H1 (cell line): Measurements from ENCODE around the gene ZNF385C. TPM values are rescaled to one million over a fixed set of nuclear protein-coding genes. Genes with fewer than 3 reads are reported as not detected.

Experiments
- CTCF ChIA-PET: fragments of 300-600 bp; sonication (Branson Sonifier 250); formaldehyde crosslinking; loops from one replicate; lab custom pipeline; 2021; ENCODE audit not compliant: partially characterized antibody; lab: Charles Lee
- POLR2A ChIA-PET: fragments of 300-600 bp; sonication (Branson Sonifier 250); formaldehyde crosslinking; loops from one replicate; lab custom pipeline; 2021; ENCODE audit warnings: inconsistent platforms; ENCODE audit not compliant: partially characterized antibody; lab: Charles Lee
- DNase-seq, 2 experiments: peaks; one replicate each; pipeline versions ENCODE4 v3.0.0 to v3.0.0-alpha.2; 2010 to 2022; ENCODE audit warnings: low spot score in 2 of 2, low read depth in 1 of 2, mixed read lengths in 1 of 2
- FAIRE-seq: peaks from 2 replicates; lab custom pipeline; 2011; peaks lifted over from hg19 to GRCh38; lab: Jason Lieb, UNC
- H2AFZ ChIP-seq: 2 replicates; pipeline ENCODE4 v1.8.1; 2012; ENCODE audit warnings: low read length, inconsistent platforms
- H2AK5ac ChIP-seq: 2 replicates; pipeline ENCODE4 v1.6.1; 2013; ENCODE audit warnings: low read depth, low read length
- H2BK120ac ChIP-seq: replicated peaks from 2 replicates; pipeline ENCODE3; 2013; ENCODE audit warnings: low read depth, low read length, inconsistent platforms
- H2BK12ac ChIP-seq: 2 replicates; pipeline ENCODE4 v1.6.1; 2013; ENCODE audit warnings: low read depth, low read length
- H2BK15ac ChIP-seq: 2 replicates; pipeline ENCODE4 v1.6.1; 2013; ENCODE audit warnings: low read length
- H2BK20ac ChIP-seq: 2 replicates; pipeline ENCODE4 v1.6.1; 2013; ENCODE audit warnings: low read length
- H2BK5ac ChIP-seq: 2 replicates; pipeline ENCODE4 v1.6.1; 2013; ENCODE audit warnings: low read depth, low read length
- H3K14ac ChIP-seq: 2 replicates; pipeline ENCODE4 v1.6.1; 2013; ENCODE audit warnings: inconsistent platforms; ENCODE audit not compliant: insufficient read length
- H3K18ac ChIP-seq: 2 replicates; pipeline ENCODE4 v1.6.1; 2013; ENCODE audit warnings: low read length; ENCODE audit errors: extremely low read depth
- H3K23ac ChIP-seq: 2 replicates; pipeline ENCODE4 v1.6.1; 2013; ENCODE audit warnings: inconsistent platforms; ENCODE audit not compliant: insufficient read length
- H3K23me2 ChIP-seq: 2 replicates; pipeline ENCODE4 v1.6.1; 2013; ENCODE audit warnings: low read depth, low read length
- H3K27ac ChIP-seq: 2 replicates; pipeline ENCODE4 v1.6.1; 2011; ENCODE audit warnings: low read depth, low read length, inconsistent platforms
- H3K27me3 ChIP-seq, 4 experiments: replicated peaks in 1 of 4; 1 replicate in 1 of 4; 2 replicates in 3 of 4; pipeline versions ENCODE4 v1.6.1 to v1.8.1; 2011 to 2013; ENCODE audit warnings: low read length in 3 of 4, mild to moderate bottlenecking in 3 of 4, inconsistent platforms in 2 of 4, mixed read lengths in 2 of 4, moderate library complexity in 1 of 4; ENCODE audit not compliant: control insufficient read depth in 3 of 4, insufficient read depth in 3 of 4; ENCODE audit errors: extremely low read depth in 1 of 4
- H3K36me3 ChIP-seq, 4 experiments: 2 replicates each; pipeline versions ENCODE4 v1.6.1 to v1.8.1; 2011 to 2013; ENCODE audit warnings: mild to moderate bottlenecking in 4 of 4, low read length in 3 of 4, moderate library complexity in 2 of 4, control low read depth in 1 of 4, inconsistent platforms in 1 of 4; ENCODE audit not compliant: insufficient read depth in 4 of 4, control insufficient read depth in 2 of 4
- H3K4ac ChIP-seq: replicated peaks from 2 replicates; pipeline ENCODE3; 2013; ENCODE audit warnings: low read length, low read depth, mixed read lengths, inconsistent platforms; ENCODE audit not compliant: insufficient read length
- H3K4me1 ChIP-seq, 4 experiments: replicated peaks in 1 of 4; 1 replicate in 1 of 4; 2 replicates in 3 of 4; pipeline versions ENCODE4 v1.6.1 to v1.8.1; 2011 to 2013; ENCODE audit warnings: low read length in 3 of 4, inconsistent platforms in 2 of 4, mixed read lengths in 1 of 4; ENCODE audit not compliant: insufficient read depth in 4 of 4, control insufficient read depth in 3 of 4
- H3K4me2 ChIP-seq, 2 experiments: 2 replicates each; pipeline versions ENCODE4 v1.6.1 to v1.8.1; 2011 to 2013; ENCODE audit warnings: low read depth in 2 of 2, low read length in 2 of 2, control low read depth in 1 of 2, inconsistent platforms in 1 of 2, mild to moderate bottlenecking in 1 of 2; ENCODE audit not compliant: insufficient read depth in 1 of 2
- H3K4me3 ChIP-seq, 4 experiments: fragments of 200-600, 300-600 bp in 1 of 4; sonication (generic), shearing (Covaris generic), sonication (Bioruptor Twin) in 1 of 4; 2 replicates each; pipeline versions ENCODE4 v1.5.1 to v1.8.1; 2011 to 2016; ENCODE audit warnings: low read length in 4 of 4, low read depth in 3 of 4, control low read depth in 2 of 4, inconsistent platforms in 2 of 4, mild to moderate bottlenecking in 2 of 4, mixed read lengths in 1 of 4, moderate library complexity in 1 of 4; ENCODE audit not compliant: insufficient read depth in 2 of 4; ENCODE audit errors: extremely low read depth in 1 of 4
- H3K56ac ChIP-seq: replicated peaks from 2 replicates; pipeline ENCODE3; 2013; ENCODE audit warnings: low read depth, mild to moderate bottlenecking, mixed read lengths, low read length, inconsistent platforms; ENCODE audit not compliant: insufficient read length
- H3K79me1 ChIP-seq: 2 replicates; pipeline ENCODE4 v1.6.1; 2013; ENCODE audit warnings: low read depth, low read length, control low read depth
- H3K79me2 ChIP-seq, 2 experiments: 2 replicates each; pipeline versions ENCODE4 v1.6.1 to v1.8.1; 2012 to 2013; ENCODE audit warnings: low read length in 2 of 2, mild to moderate bottlenecking in 2 of 2, inconsistent platforms in 1 of 2; ENCODE audit not compliant: insufficient read depth in 2 of 2, control insufficient read depth in 1 of 2
- H3K9ac ChIP-seq, 4 experiments: replicated peaks in 1 of 4; 1 replicate in 1 of 4; 2 replicates in 3 of 4; pipeline versions ENCODE4 v1.6.1 to v1.8.1; 2011 to 2013; ENCODE audit warnings: low read depth in 3 of 4, low read length in 3 of 4, control low read depth in 2 of 4, mild to moderate bottlenecking in 2 of 4, moderate library complexity in 2 of 4, inconsistent platforms in 1 of 4; ENCODE audit errors: extremely low read depth in 1 of 4
- H3K9me3 ChIP-seq, 2 experiments: 2 replicates each; pipeline versions ENCODE4 v1.6.1 to v1.8.1; 2012 to 2013; ENCODE audit warnings: mild to moderate bottlenecking in 2 of 2, moderate library complexity in 2 of 2, control low read depth in 1 of 2, inconsistent platforms in 1 of 2, low read depth in 1 of 2, low read length in 1 of 2, mixed read lengths in 1 of 2; ENCODE audit not compliant: insufficient read depth in 2 of 2
- H4K20me1 ChIP-seq, 2 experiments: replicated peaks in 1 of 2; 2 replicates each; pipeline versions ENCODE3 to v1.8.1; 2011 to 2013; ENCODE audit warnings: inconsistent platforms in 2 of 2, low read length in 2 of 2, mild to moderate bottlenecking in 1 of 2; ENCODE audit not compliant: insufficient read depth in 2 of 2, control insufficient read depth in 1 of 2
- H4K5ac ChIP-seq: 2 replicates; pipeline ENCODE4 v1.6.1; 2013; ENCODE audit warnings: low read length, low read depth, mixed read lengths, inconsistent platforms; ENCODE audit not compliant: insufficient read length
- H4K8ac ChIP-seq: 2 replicates; pipeline ENCODE4 v1.8.0; 2013; ENCODE audit warnings: mild to moderate bottlenecking, moderate library complexity, low read length, inconsistent platforms; ENCODE audit not compliant: insufficient read depth; ENCODE audit errors: extremely low read depth
- H4K91ac ChIP-seq: replicated peaks from 2 replicates; pipeline ENCODE3; 2013; ENCODE audit warnings: low read length, mixed read lengths, inconsistent platforms; ENCODE audit not compliant: insufficient read length
- CREB1 ChIP-seq: IDR thresholded peaks from 2 replicates; pipeline ENCODE4 v1.6.1; 2012; ENCODE audit warnings: inconsistent platforms
- E2F6 ChIP-seq: IDR thresholded peaks from 2 replicates; pipeline ENCODE4 v1.6.1; 2012; ENCODE audit warnings: inconsistent platforms
- JUN ChIP-seq: IDR thresholded peaks from 2 replicates; pipeline ENCODE4 v1.6.1; 2011; ENCODE audit warnings: low read depth, mild to moderate bottlenecking, improper control_type of control experiment, low read length
- RAD21 ChIP-seq, 2 experiments: IDR thresholded peaks in 1 of 2; conservative IDR thresholded peaks in 1 of 2; 2 replicates each; pipeline ENCODE4 v1.6.1; 2011; ENCODE audit warnings: low read depth in 2 of 2, low read length in 2 of 2, improper control_type of control experiment in 1 of 2, inconsistent platforms in 1 of 2, mild to moderate bottlenecking in 1 of 2, moderate library complexity in 1 of 2
- SIN3A ChIP-seq, 2 experiments: IDR thresholded peaks in 1 of 2; conservative IDR thresholded peaks in 1 of 2; 2 replicates each; pipeline ENCODE4 v1.6.1; 2011 to 2012; ENCODE audit warnings: low read length in 2 of 2, improper control_type of control experiment in 1 of 2, low read depth in 1 of 2, mild to moderate bottlenecking in 1 of 2
- SP4 ChIP-seq: IDR thresholded peaks from 2 replicates; pipeline ENCODE4 v1.6.1; 2012; ENCODE audit warnings: low read length, inconsistent platforms
- YY1 ChIP-seq: IDR thresholded peaks from 2 replicates; pipeline ENCODE4 v1.6.1; 2011; ENCODE audit warnings: low read depth, mild to moderate bottlenecking, low read length
- WGBS, 2 experiments: shearing (Covaris generic) in 1 of 2; methylation state at CpG; one replicate each; pipeline versions ENCODE4 v1.1.6 to v1.1.7; 2013 to 2015; ENCODE audit warnings: low lambda C conversion rate in 2 of 2, mixed read lengths in 2 of 2, inconsistent platforms in 1 of 2, low coverage in 1 of 2, missing lambda C conversion rate in 1 of 2; ENCODE audit not compliant: insufficient replicate concordance in 2 of 2, insufficient coverage in 1 of 2, insufficient read length in 1 of 2; ENCODE audit errors: extremely low coverage in 1 of 2, missing lambda C conversion rate in 1 of 2; 5-methylcytosine and 5-hydroxymethylcytosine counted together
- polyA plus RNA-seq, 7 experiments: library from polyadenylated mRNA; depleted of rRNA in 3 of 7; stranded (reverse) in 5 of 7; unstranded in 2 of 7; fragments of >200 nt in 5 of 7; fragments of 200-250 nt in 2 of 7; gene quantifications; 1 replicate in 5 of 7; 2 replicates in 1 of 7; 4 replicates in 1 of 7; pipeline versions ENCODE4 v1.2.1 to v1.2.3, GENCODE V29; 2011 to 2013; ENCODE audit warnings: missing spikeins in 2 of 7, mixed read lengths in 2 of 7
- total RNA-seq: library from RNA; stranded (reverse); fragmentation: NEBNext Ultra II Directional; extraction: Animal tissue kit (Norgen Biotek cat#: 25700); gene quantifications from 2 replicates; pipeline ENCODE4 v1.2.1, GENCODE V29; 2021

ZNF385C gene
- total and polyA plus RNA-seq, 2 of the 8 experiments (the other 6 are each of a cell fraction or from before 2014, with no cell fraction given), result 3.9 to 6.1 TPM

GRCh38 chr17:41985919-41986318, 112.4 kb downstream of the ZNF385C start:
- no peak overlapping the region for H2BK20ac ChIP-seq
- WGBS, 2 experiments, result 98% methylated on average over 5 of the region's 8 CpGs; no CpG with 5 or more reads in 1 of the 2 experiments
- ChIA-PET POLR2A (interaction anchor here (1.2 kb wide), 1 partner anchor 16 kb away, joined by 3 read pairs; no protein-coding TSS in a partner anchor), CTCF (interaction anchor here (0.7 to 1.8 kb wide), 3 partner anchors 23 to 420 kb away, joined by 4 to 6 read pairs (median 4); no protein-coding TSS in a partner anchor)
- no peak overlapping the region for H2AFZ ChIP-seq
- H2AK5ac ChIP-seq, result no peak overlapping the region
- H4K8ac ChIP-seq, result no peak overlapping the region
- peaks cover 50 to 96% (median 77%) of the 10 kb centered on the region in 4 experiments for H3K36me3 ChIP-seq
- H4K5ac ChIP-seq, result no peak overlapping the region
- no peaks in the 10 kb centered on the region for H3K4me1 ChIP-seq
- H3K18ac ChIP-seq, result no peak overlapping the region
- H3K9me3 ChIP-seq, result no peaks in the 10 kb centered on the region
- no peak overlapping the region for H3K4me3 ChIP-seq
- H3K79me2 ChIP-seq, result no peaks in the 10 kb centered on the region
- no peaks in the 10 kb centered on the region for H3K79me1 ChIP-seq
- no peak overlapping the region for H3K14ac ChIP-seq
- H2BK5ac ChIP-seq, result no peak overlapping the region
- H2BK120ac ChIP-seq, result no peak overlapping the region
- no peak overlapping the region for H2BK15ac ChIP-seq
- H3K27me3 ChIP-seq, result no peaks in the 10 kb centered on the region; a peak in 1 of 7 replicates
- H4K20me1 ChIP-seq, result peaks cover 7% of the 10 kb centered on the region in 2 experiments
- no peak overlapping the region for H3K4ac ChIP-seq
- H3K27ac ChIP-seq, result no peak overlapping the region
- no peak overlapping the region for H4K91ac ChIP-seq
- DNase-seq (no peak), FAIRE-seq (no peak)
- no peak overlapping the region for H2BK12ac ChIP-seq
- H3K56ac ChIP-seq, result no peak overlapping the region
- no peak overlapping the region for H3K9ac ChIP-seq
- no peak overlapping the region for H3K23ac ChIP-seq
- H3K23me2 ChIP-seq, result no peaks in the 10 kb centered on the region; the same call in 1 of the 2 replicates
- TF ChIP-seq E2F6, result no peak
- no peak for TF ChIP-seq CREB1
- TF ChIP-seq SP4, result no peak
- TF ChIP-seq JUN, result no peak
- no peak for TF ChIP-seq RAD21 (IDR thresholded peaks at IDR 0.05 in 1 of 2, conservative IDR thresholded peaks at IDR 0.05 in 1 of 2; ENCODE audit: low read depth in 2 of 2, low read length in 2 of 2)
- TF ChIP-seq SIN3A (conservative IDR thresholded peaks at IDR 0.05 in 1 of 2, IDR thresholded peaks at IDR 0.05 in 1 of 2; ENCODE audit: low read depth in 1 of 2, low read length in 2 of 2), result no peak
- TF ChIP-seq YY1, result no peak
- no peak overlapping the region for H3K4me2 ChIP-seq
